GM21576 (cell line): ENCODE data around the gene SUMF1.

Experiments used
- ATAC-seq: cut with Tn5 transposase; IDR thresholded peaks from one replicate; pipeline ENCODE4 v1.9.1; 2021; ENCODE audit warnings: mild to moderate bottlenecking, moderate library complexity; ENCODE audit not compliant: unreplicated experiment

Gene SUMF1

GRCh38 chr3:4497843-4498324 lies 30.8 kb upstream of the SUMF1 start:
- no peak for ATAC-seq

- ATAC-seq: no peak
Measured at GRCh38 chr3:4497005-4497692, 30.1 kb upstream of the SUMF1 start.

- no peak for ATAC-seq
Measured at GRCh38 chr3:4496087-4496452, 29.0 kb upstream of the SUMF1 start.

- no peak for ATAC-seq
Measured at GRCh38 chr3:4495294-4496086, 28.4 kb upstream of the SUMF1 start.

DNA sequence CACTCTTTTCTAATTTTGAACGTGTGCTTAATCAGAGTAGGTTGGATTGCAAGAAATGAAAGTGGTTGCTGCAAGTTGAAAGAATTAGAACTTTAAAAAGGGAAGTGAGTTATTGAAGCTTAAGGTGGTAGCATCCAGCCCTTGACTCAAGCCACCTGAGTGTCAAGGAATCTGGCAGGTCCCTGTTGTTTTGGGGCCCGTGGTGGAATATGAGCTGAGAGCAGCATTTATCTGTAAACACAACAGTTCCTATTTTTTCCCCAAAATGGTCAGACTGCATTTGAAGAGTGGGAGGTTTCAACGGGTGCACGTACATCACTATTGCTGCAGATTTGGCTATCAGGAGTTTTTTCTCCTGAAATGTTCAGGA lies 27.8 kb upstream of the SUMF1 start:
- ATAC-seq: peak; percentile 27

DNA sequence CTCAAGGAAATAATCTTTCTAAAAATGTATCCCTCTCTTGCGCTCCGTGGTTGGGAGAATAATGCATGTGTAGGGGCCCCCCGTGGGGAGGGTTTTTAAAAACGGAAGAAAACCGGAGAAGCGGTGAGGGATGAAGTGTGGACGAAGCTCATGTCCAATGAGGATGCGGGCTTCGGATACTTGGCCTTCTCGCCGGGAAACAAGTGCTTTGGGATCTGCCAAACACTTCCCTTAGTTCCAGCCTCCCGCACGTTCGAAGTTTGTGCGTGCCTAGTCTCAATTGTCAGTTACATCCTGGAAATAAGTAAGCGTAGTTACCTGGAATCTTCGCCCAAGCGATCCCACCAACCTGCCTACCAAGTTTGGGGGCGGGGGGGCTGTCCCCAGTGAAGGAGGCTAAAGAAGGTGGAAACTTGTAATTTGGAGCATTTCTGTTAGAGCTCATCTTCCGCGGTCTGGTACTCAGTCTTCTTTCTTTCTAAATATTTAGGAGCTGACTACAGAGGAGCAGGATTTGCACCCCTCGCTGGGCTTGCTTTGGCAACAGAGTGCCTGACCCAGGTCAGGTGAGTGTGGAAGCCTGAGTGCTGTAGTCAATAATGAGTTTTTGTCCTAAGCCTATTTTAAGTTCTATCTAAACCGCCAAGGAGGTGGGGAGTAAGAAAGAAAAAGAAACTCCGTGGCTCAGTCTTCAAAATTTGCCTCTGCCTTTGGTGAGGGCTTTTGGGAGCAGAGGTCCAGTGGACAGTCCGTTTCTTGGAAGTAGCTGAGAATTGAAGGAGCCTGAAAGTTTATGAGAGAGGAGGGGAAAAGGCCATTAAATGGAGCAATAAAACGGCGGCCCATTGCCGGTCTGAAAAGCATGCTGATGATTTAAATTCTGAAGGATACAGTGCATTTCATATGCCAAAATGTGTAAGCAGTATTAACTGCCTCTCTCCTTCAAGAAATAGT lies 27.1 kb upstream of the SUMF1 start:
- peak; percentile 0 for ATAC-seq

DNA sequence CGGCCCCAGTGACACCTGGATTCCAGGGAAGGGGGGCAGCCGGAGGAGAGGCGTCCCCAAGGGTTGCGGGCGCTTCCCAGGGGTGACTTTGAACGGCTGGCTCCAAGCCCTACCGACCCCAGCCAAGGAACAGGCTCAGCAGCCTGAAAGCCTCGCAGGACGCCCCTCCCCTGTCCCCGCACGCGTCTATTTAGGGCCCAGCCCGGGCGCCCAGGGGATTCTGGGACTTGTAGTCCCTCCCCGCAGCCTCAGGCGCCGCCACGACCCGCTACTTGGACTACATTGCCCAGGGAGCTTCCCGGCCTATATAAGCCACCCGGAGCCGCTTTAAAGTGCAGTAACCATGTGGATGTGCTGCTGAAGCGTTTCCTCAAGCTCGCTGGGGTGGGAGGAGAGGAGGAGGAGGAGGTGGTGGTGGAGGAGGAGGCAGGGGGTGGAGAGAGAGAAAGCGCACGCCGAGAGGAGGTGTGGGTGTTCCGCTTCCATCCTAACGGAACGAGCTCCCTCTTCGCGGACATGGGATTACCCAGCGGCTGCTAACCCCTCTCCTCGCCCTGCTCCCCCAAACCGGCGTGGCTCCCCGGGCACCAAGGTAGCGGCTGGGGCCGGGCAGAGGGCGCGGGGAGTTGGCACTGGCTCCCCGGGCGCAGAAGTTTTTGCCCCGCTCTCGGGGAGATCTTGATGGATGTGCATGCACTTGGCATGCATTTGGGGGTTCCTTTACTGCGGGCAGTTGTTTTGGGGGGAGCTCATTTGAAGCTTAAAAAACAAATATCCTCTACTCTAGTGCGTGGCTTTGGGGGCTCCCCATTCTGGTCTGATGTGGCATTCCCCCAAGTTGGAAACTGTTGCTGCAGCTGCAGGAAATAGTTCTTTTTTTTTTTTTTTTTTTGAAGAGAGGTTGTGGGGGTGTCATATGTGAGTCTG lies 26.2 kb upstream of the SUMF1 start, which contains the start of gene ITPR1:
TSS of gene ITPR1 (plus strand) at position 335 of the 927 bp plus-strand sequence. CDS start 23,144 bp downstream, outside the sequence.
- peak; percentile 92 for ATAC-seq

GRCh38 chr3:4492208-4493013 lies 25.3 kb upstream of the SUMF1 start:
- no peak for ATAC-seq

- no peak for ATAC-seq
Measured at GRCh38 chr3:4491855-4492207, 24.8 kb upstream of the SUMF1 start.

DNA sequence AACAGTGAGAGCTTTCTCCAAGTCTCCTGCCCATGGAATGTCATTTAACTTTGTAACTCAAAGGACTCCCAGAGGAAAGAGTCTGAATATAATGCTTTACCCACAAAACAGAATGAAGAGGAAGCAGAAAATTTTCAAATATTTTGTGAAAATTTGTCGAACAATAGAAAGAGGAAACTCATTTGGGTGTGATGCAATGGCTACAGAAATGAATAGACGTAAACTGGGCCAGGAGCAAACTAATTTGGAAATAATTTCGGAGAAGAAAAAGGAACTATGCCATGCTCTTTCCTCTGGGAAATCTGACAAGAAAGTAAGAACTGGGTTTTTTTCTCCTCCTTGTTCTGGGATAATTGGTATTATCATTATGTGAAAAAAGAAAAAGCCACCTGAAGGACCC lies 11.2 kb upstream of the SUMF1 start:
- no peak for ATAC-seq

DNA sequence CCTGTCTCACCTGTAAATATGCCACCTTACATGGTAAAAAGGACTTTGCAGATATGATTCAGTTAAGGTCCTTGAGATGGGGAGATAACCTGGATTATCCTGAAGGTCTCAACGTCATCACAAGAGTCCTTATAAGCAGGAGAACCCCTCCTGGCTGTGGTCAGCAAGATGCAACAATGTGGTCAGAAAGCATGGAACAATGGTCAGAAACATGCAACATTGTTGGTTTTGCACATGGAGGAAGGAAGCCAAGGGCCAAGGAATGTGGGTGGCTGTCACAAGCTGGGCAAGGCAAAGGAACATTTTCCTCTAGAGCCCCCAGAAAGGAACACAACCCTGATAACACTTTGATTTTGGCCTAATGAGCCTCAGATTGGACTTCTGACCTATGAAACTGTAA lies 9.4 kb upstream of the SUMF1 start:
- ATAC-seq: no peak

- ATAC-seq: no peak
Measured at GRCh38 chr3:4475804-4476203, 8.7 kb upstream of the SUMF1 start.

DNA sequence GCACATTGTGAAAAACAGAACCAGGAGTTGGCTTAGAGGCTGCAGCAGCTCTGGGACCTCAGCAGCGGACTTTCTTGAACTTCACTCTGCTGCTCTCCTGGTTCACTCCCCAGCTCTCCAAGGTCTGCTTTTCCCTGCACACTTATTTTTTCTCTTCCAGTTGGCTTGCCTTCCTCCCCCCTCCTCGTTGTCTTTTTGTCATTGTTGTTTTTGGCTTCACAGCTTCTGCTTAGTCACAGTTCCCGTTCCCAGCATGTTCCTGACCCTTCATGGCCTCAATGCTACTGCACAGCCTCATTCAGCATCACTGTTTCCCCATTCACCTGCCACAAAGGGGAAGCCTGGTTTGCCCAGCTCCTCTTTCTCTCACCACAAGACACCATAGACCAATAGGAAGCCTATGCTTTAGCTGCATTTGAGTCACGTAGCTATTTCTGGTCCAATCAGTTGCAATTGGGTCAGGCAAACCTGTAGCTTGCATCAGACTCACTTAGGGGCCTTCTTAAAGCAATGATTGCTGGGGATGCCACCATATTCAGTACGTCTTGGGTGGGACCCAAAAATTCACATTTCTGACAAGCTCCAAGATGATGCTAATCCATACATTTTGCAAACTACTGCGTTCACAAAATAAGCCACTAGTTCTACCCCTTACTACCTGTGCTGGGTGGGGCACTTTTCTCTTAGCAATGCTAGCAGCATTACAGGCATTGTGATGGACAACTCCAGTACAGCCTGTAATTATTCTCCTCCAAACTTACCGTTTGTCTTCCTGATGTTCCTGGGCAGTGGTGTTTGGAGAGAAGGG lies 7.8 kb upstream of the SUMF1 start:
- peak; percentile 62 for ATAC-seq

DNA sequence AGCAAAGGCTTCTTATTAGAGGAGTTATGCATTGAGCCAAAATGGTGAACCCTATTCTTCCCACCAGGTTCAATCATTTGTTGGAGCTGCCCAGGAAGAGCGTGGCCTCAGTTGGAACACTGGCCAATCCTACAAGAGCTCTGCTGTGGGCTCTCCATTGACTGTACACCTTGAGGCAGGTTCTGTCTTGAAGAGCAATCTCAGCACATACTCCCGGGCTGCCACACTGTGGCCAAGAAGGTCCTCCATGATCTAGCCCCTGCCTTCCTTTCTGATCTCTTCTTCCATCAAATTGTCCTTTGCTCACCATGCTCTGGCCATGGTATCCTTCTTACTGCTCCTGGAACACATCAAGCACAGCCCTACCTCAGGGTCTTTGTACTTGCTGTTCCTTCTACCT lies 5.7 kb upstream of the SUMF1 start:
- no peak for ATAC-seq

- ATAC-seq: no peak
Measured at GRCh38 chr3:4472312-4472711, 5.2 kb upstream of the SUMF1 start.

DNA sequence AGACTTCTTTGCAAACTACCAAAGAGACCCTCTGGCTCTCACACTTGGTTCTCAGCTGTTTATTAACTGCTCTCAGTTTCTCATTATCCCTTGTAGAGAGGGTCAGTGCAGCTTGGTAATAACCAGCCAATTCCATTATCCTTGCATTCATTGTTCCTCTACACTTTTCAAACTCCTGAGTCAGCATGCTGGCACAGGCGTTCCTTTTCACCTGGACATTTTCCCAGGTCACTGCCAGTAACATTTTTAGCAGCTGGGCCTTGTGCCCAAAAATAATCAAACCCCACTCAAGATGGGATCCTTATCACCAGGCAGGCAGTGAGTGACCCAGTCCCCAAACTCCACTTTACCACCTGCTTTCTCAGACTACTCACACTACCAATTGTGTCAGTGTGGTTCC lies 4.8 kb upstream of the SUMF1 start:
- no peak for ATAC-seq

- ATAC-seq: no peak
Measured at GRCh38 chr3:4467522-4467867, 426 bp upstream of the SUMF1 start.

- ATAC-seq: no peak
Measured at GRCh38 chr3:4464576-4464975, 2.5 kb downstream of the SUMF1 start.
